GM12892 (cell line): ENCODE results near the gene C10orf71.

Experiments used
- POLR2AphosphoS5 ChIP-seq: IDR thresholded peaks from 2 replicates; pipeline ENCODE4 v1.6.1; 2011; ENCODE audit warnings: low read depth, low read length, control low read depth
- TAF1 ChIP-seq: IDR thresholded peaks from 2 replicates; pipeline ENCODE4 v1.6.1; 2011; ENCODE audit warnings: low read depth, mild to moderate bottlenecking, control low read depth, low read length, borderline replicate concordance

GRCh38 chr10:49294731-49295130, 4.2 kb upstream of the C10orf71 start:
- TF ChIP-seq TAF1 (no peak), POLR2AphosphoS5 (no peak)
